Ishikawa (cell line): ENCODE data around the gene GMDS.

ENCODE experiments used
- CEBPB ChIP-seq: IDR thresholded peaks from 2 replicates; pipeline ENCODE4 v1.6.1; 2012
- CREB1 ChIP-seq: IDR thresholded peaks from 2 replicates; pipeline ENCODE4 v1.6.1; 2012; ENCODE audit warnings: low read depth
- EGR1 ChIP-seq: IDR thresholded peaks from 2 replicates; pipeline ENCODE4 v1.6.1; 2012
- EP300 ChIP-seq: IDR thresholded peaks from 2 replicates; pipeline ENCODE4 v1.6.1; 2012; ENCODE audit warnings: borderline replicate concordance
- FOXM1 ChIP-seq: IDR thresholded peaks from 2 replicates; pipeline ENCODE4 v1.6.1; 2012; ENCODE audit warnings: low read depth, borderline replicate concordance
- NFIC ChIP-seq: IDR thresholded peaks from 2 replicates; pipeline ENCODE4 v1.6.1; 2012
- RAD21 ChIP-seq: IDR thresholded peaks from 2 replicates; pipeline ENCODE4 v1.6.1; 2012; ENCODE audit warnings: low read depth
- TAF1 ChIP-seq: IDR thresholded peaks from 2 replicates; pipeline ENCODE4 v1.6.1; 2012; ENCODE audit warnings: low read depth, mild to moderate bottlenecking
- TCF12 ChIP-seq: IDR thresholded peaks from 2 replicates; pipeline ENCODE4 v1.6.1; 2012; ENCODE audit warnings: low read depth
- TEAD4 ChIP-seq: IDR thresholded peaks from 2 replicates; pipeline ENCODE4 v1.6.1; 2012
- YY1 ChIP-seq: IDR thresholded peaks from 2 replicates; pipeline ENCODE4 v1.6.1; 2012; ENCODE audit warnings: low read depth
- ZBTB7A ChIP-seq: IDR thresholded peaks from 2 replicates; pipeline ENCODE4 v1.6.1; 2012; ENCODE audit warnings: low read depth
- TF ChIP-seq, protein P1 (sequence below): IDR thresholded peaks from 2 replicates; pipeline ENCODE4 v1.6.1; 2012
- TF ChIP-seq, protein P2 (sequence below): IDR thresholded peaks from 2 replicates; pipeline ENCODE4 v1.6.1; 2012; ENCODE audit warnings: low read depth, mild to moderate bottlenecking
- TF ChIP-seq, protein P3 (sequence below): IDR thresholded peaks from 2 replicates; pipeline ENCODE4 v1.6.1; 2012

Gene GMDS

DNA sequence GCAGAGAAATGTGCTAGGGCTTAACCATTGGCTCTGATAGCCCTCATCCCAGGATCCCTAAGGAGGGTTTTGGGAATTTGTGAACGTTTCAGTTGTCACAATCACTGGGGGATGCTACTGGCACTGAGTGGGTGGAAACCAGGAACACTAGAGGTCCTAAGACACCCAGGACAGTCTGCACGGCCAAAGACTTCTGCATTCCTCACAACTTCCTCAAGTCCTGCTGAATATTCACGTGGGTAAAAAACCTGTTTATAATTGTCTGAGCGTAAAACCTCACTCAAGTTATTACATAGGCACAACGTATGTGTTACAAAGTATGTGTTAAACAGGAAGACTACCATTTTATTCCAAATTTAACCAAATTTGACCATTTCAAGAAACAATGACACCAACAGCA is 52.4 kb downstream of the GMDS start:
- no peak for TF ChIP-seq NFIC

DNA sequence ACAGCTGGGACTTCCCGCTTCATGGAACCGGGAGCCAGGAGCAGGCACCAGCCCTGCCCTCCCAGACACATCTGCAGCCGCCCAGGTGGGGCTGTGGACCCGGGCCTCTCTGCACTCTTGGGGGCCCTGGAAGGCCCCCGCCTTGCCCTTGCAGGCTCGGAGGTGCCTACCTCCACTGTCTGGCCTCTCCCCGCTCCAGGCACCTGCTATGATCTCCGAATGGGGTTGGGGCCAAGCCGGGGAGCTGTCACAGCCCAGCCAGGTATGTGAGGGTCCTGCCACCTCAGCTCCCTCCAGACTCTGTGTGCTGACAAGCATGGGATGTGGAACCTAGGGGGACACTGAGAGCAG is 54.0 kb downstream of the GMDS start:
- TF ChIP-seq NFIC (no peak), YY1 (no peak), CREB1 (no peak), TCF12 (no peak), TEAD4 (no peak), RAD21 (no peak), EGR1 (no peak), FOXM1 (no peak), CEBPB (no peak), ZBTB7A (no peak)
- TF ChIP-seq, protein P1, sequence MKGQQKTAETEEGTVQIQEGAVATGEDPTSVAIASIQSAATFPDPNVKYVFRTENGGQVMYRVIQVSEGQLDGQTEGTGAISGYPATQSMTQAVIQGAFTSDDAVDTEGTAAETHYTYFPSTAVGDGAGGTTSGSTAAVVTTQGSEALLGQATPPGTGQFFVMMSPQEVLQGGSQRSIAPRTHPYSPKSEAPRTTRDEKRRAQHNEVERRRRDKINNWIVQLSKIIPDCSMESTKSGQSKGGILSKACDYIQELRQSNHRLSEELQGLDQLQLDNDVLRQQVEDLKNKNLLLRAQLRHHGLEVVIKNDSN = no peak
- TF ChIP-seq, protein P2, sequence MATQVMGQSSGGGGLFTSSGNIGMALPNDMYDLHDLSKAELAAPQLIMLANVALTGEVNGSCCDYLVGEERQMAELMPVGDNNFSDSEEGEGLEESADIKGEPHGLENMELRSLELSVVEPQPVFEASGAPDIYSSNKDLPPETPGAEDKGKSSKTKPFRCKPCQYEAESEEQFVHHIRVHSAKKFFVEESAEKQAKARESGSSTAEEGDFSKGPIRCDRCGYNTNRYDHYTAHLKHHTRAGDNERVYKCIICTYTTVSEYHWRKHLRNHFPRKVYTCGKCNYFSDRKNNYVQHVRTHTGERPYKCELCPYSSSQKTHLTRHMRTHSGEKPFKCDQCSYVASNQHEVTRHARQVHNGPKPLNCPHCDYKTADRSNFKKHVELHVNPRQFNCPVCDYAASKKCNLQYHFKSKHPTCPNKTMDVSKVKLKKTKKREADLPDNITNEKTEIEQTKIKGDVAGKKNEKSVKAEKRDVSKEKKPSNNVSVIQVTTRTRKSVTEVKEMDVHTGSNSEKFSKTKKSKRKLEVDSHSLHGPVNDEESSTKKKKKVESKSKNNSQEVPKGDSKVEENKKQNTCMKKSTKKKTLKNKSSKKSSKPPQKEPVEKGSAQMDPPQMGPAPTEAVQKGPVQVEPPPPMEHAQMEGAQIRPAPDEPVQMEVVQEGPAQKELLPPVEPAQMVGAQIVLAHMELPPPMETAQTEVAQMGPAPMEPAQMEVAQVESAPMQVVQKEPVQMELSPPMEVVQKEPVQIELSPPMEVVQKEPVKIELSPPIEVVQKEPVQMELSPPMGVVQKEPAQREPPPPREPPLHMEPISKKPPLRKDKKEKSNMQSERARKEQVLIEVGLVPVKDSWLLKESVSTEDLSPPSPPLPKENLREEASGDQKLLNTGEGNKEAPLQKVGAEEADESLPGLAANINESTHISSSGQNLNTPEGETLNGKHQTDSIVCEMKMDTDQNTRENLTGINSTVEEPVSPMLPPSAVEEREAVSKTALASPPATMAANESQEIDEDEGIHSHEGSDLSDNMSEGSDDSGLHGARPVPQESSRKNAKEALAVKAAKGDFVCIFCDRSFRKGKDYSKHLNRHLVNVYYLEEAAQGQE = no peak
- TF ChIP-seq, protein P3, sequence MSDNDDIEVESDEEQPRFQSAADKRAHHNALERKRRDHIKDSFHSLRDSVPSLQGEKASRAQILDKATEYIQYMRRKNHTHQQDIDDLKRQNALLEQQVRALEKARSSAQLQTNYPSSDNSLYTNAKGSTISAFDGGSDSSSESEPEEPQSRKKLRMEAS = no peak

DNA sequence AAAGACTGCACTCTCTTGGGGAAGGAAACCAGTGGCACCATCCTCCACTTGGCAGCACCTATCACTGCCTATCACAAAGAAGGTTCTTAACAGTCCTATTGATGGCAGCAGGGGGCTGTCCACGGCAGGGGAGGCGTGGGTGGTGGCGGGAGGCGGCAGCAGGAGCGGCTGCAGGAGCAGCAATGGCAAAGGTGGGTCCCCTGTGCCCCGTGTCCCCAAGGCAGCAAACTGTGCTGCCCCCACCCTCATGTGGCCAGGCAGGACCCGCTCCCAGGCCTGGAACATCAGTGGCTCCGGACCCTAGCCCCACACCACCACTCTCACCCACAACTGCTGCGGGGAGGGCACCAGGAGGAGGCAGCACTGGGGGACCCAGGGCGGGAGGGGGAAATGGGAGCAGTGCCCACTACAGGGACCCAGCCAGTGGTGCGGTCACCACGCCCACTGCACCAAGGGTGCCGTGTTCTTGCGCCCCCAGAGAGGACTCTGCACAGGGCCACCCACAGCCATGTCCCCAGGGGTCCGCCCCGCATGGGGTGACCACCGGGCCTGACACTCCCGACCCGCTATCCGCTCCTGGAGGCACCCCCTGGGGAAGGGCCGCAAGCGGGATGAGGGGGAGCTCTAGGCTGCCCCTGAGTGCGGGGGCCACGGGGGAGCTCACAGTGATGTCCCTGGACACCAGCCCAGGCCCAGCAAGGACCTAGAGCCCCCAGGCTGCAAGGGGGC is 54.6 kb downstream of the GMDS start:
- TF ChIP-seq FOXM1 (no peak), CEBPB (no peak), CREB1 (no peak), RAD21 (no peak), EGR1 (no peak), TCF12 (no peak), YY1 (no peak), ZBTB7A (no peak), EP300 (no peak), TEAD4 (no peak), NFIC (no peak), TAF1 (no peak)
- TF ChIP-seq, protein P3 = no peak
- TF ChIP-seq, protein P2 = no peak
- TF ChIP-seq, protein P1 = no peak

DNA sequence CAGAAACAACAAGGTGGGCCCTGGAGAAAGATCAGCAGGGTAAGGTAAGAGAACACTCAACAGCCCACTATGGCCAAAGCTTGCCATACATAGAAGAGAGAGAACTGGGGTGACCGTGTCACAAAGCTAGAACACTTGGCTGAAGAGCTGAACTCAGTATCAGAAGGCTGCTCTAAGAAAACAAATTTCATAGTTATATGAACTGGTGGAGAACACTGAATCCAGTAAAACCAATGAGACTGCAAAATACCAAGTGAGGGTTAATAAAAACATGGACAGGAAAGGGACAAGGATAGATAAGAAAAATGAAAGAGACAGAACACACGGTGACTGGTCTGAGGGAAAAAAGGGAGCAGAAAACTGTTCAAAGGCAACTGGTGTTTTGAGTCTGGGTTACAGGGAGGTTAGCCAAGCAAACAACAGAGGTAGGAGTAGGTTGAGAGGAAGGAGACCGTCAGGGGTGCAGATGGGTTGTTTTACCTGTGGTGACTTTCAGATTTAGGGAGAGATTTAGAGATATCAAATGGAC is 56.5 kb downstream of the GMDS start:
- TF ChIP-seq YY1 (no peak), EGR1 (no peak), FOXM1 (no peak), CREB1 (no peak), TCF12 (no peak)

DNA sequence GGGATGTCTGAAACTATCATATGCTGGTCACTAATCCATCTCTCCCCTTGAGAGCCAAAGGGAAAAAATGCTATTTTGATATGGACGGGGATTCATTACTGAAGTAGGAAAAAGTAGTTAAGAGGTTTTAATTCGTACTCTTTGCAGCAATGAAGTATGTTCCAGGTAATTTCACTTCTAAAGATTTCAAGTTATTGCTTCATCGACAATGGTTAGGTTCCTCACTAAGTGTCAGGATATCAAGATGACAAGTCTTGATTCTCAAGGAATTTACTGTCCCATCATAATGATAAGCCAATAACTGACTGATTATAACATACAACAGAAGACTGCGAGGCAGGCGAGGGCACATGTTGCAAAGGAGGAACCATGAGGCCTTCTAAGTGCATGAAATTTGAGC is 57.0 kb downstream of the GMDS start:
- TF ChIP-seq, protein P1 = no peak
- TF ChIP-seq TAF1 = no peak
- TF ChIP-seq EP300 = no peak
- TF ChIP-seq, protein P2 = no peak
- TF ChIP-seq, protein P3 = no peak
- TF ChIP-seq TCF12 = no peak
- no peak for TF ChIP-seq FOXM1
- no peak for TF ChIP-seq CEBPB
- no peak for TF ChIP-seq NFIC
